Esophagus (tissue), 2 donors: ENCODE measurements around the gene CHMP4A. TPM values are rescaled to one million over a fixed set of nuclear protein-coding genes. Genes with fewer than 3 reads are reported as not detected.

Experiments used
- H3K27ac ChIP-seq, 2 donors: one replicate each; pipeline ENCODE4 v1.5.1; 2013; ENCODE audit warnings: low read depth in 2 of 2, mild to moderate bottlenecking in 2 of 2, inconsistent platforms in 1 of 2, low read length in 1 of 2, moderate library complexity in 1 of 2
- H3K27me3 ChIP-seq, 2 donors: one replicate each; pipeline ENCODE4 v1.6.1; 2013; ENCODE audit warnings: low read length in 2 of 2, control low read depth in 1 of 2, mild to moderate bottlenecking in 1 of 2; ENCODE audit not compliant: insufficient read depth in 2 of 2, control insufficient read depth in 1 of 2
- H3K36me3 ChIP-seq, 2 donors: one replicate each; pipeline ENCODE4 v1.6.1; 2013; ENCODE audit warnings: low read length in 1 of 2; ENCODE audit not compliant: control insufficient read depth in 2 of 2, insufficient read depth in 2 of 2
- H3K4me1 ChIP-seq, 2 donors: one replicate each; pipeline ENCODE4 v1.6.1; 2013; ENCODE audit warnings: low read length in 1 of 2; ENCODE audit not compliant: control insufficient read depth in 2 of 2, insufficient read depth in 2 of 2
- H3K4me3 ChIP-seq, 2 donors: one replicate each; pipeline ENCODE4 v1.5.1; 2013; ENCODE audit warnings: low read length in 2 of 2, mild to moderate bottlenecking in 2 of 2, low read depth in 1 of 2, moderate library complexity in 1 of 2
- H3K9me3 ChIP-seq, 2 donors: one replicate each; pipeline ENCODE4 v1.6.1; 2013; ENCODE audit warnings: mild to moderate bottlenecking in 2 of 2, low read depth in 1 of 2, low read length in 1 of 2, moderate library complexity in 1 of 2; ENCODE audit not compliant: control insufficient read depth in 2 of 2, insufficient read depth in 1 of 2
- WGBS, 2 donors: extraction: QIAGEN DNeasy Blood & Tissue Kit; methylation state at CpG; one replicate each; pipeline ENCODE4 v1.1.7; 2013; 5-methylcytosine and 5-hydroxymethylcytosine counted together
- polyA plus RNA-seq, 2 donors: library from polyadenylated mRNA; stranded (reverse); fragments of 200-250 nt; gene quantifications; one replicate each; pipeline ENCODE4 v1.2.3, GENCODE V29; 2013
- donor health status: healthy with polysubstance abuse.
- donor health status: Bipolar disorder and iron deficiency.

CHMP4A gene
- polyA plus RNA-seq = 10 to 100 TPM; 37.0 to 65.7 TPM

- no peaks in the 10 kb centered on the region for H3K4me1 ChIP-seq
- 0 to 1% methylated on average over 44 to 53 of the region's 53 CpGs for WGBS, 2 donors
Measured at GRCh38 chr14:24212924-24213865, at the start of gene CHMP4A. Gene CHMP4A (minus strand): TSS chr14:24213488. CDS start chr14:24213439, 49 bp downstream.

GRCh38 chr14:24261969-24262327 is 48.7 kb upstream of the CHMP4A start:
- Histone ChIP-seq H3K27ac (peak overlapping the region; percentile 94 to 95), H3K27me3 (no peaks in the 10 kb centered on the region), H3K4me3 (peak overlapping the region; percentile 53 to 62), H3K36me3 (peaks cover 8 to 43% of the 10 kb centered on the region in 2 donors), H3K4me1 (peaks cover 2 to 34% of the 10 kb centered on the region in 2 donors), H3K9me3 (no peaks in the 10 kb centered on the region)
- WGBS, 2 donors = 87 to 93% methylated on average over 19 of the region's 19 CpGs

More at GRCh38 chr14:24212924-24213865, at the start of gene CHMP4A:
- Histone ChIP-seq H3K36me3 (peaks cover 19 to 20% of the 10 kb centered on the region in 2 donors), H3K27me3 (no peaks in the 10 kb centered on the region), H3K4me3 (peak within 1 kb of the TSS; percentile 75 to 82), H3K9me3 (no peaks in the 10 kb centered on the region), H3K27ac (peak within 1 kb of the TSS; percentile 99 to 100)

GRCh38 chr14:24261256-24261968 is 48.1 kb upstream of the CHMP4A start:
- 86 to 90% methylated on average over 20 of the region's 20 CpGs for WGBS, 2 donors
- H3K36me3 ChIP-seq = peaks cover 4 to 41% of the 10 kb centered on the region in 2 donors
- peak overlapping the region; percentile 94 to 95 for H3K27ac ChIP-seq
- peak overlapping the region; percentile 53 to 62 for H3K4me3 ChIP-seq
- peaks cover 2 to 34% of the 10 kb centered on the region in 2 donors for H3K4me1 ChIP-seq
- no peaks in the 10 kb centered on the region for H3K9me3 ChIP-seq
- no peaks in the 10 kb centered on the region for H3K27me3 ChIP-seq

- peak overlapping the region; percentile 53 to 62 for H3K4me3 ChIP-seq
- peaks cover 2 to 30% of the 10 kb centered on the region in 2 donors for H3K4me1 ChIP-seq
- no peaks in the 10 kb centered on the region for H3K9me3 ChIP-seq
- H3K27ac ChIP-seq = peak overlapping the region; percentile 94 to 95
- H3K27me3 ChIP-seq = no peaks in the 10 kb centered on the region
- peaks cover 0 to 42% of the 10 kb centered on the region in 2 donors for H3K36me3 ChIP-seq
- 57 to 73% methylated on average over 4 of the region's 4 CpGs for whole genome bisulfite sequencing, 2 donors
Measured at GRCh38 chr14:24260780-24261157, 47.5 kb upstream of the CHMP4A start.

GRCh38 chr14:24260026-24260779 is 46.9 kb upstream of the CHMP4A start:
- no peaks in the 10 kb centered on the region for H3K9me3 ChIP-seq
- H3K36me3 ChIP-seq = peaks cover 0 to 43% of the 10 kb centered on the region in 2 donors
- peak overlapping the region; percentile 53 to 62 for H3K4me3 ChIP-seq
- no peaks in the 10 kb centered on the region for H3K27me3 ChIP-seq
- peak overlapping the region; percentile 94 to 95 for H3K27ac ChIP-seq
- H3K4me1 ChIP-seq = peaks cover 2 to 26% of the 10 kb centered on the region in 2 donors
- WGBS, 2 donors = 77 to 82% methylated on average over 16 of the region's 16 CpGs

GRCh38 chr14:24259282-24260025 is 46.2 kb upstream of the CHMP4A start:
- H3K9me3 ChIP-seq = no peaks in the 10 kb centered on the region
- H3K27me3 ChIP-seq = no peaks in the 10 kb centered on the region
- H3K36me3 ChIP-seq = peaks cover 3 to 51% of the 10 kb centered on the region in 2 donors
- peak overlapping the region; percentile 94 to 95 for H3K27ac ChIP-seq
- peaks cover 2 to 24% of the 10 kb centered on the region in 2 donors for H3K4me1 ChIP-seq
- 65 to 70% methylated on average over 15 to 16 of the region's 16 CpGs for WGBS, 2 donors
- peak overlapping the region; percentile 53 to 62 for H3K4me3 ChIP-seq

- Histone ChIP-seq H3K27me3 (no peaks in the 10 kb centered on the region), H3K4me3 (peak overlapping the region; percentile 53 to 62), H3K36me3 (peaks cover 3 to 56% of the 10 kb centered on the region in 2 donors), H3K4me1 (peaks cover 2 to 24% of the 10 kb centered on the region in 2 donors), H3K9me3 (no peaks in the 10 kb centered on the region), H3K27ac (peak overlapping the region; percentile 72 to 94)
- WGBS, 2 donors = 78 to 79% methylated on average over 18 of the region's 18 CpGs
Measured at GRCh38 chr14:24258548-24259265, 45.4 kb upstream of the CHMP4A start.

GRCh38 chr14:24258119-24258518 is 44.8 kb upstream of the CHMP4A start:
- Histone ChIP-seq H3K36me3 (peaks cover 3 to 57% of the 10 kb centered on the region in 2 donors), H3K4me1 (peaks cover 2 to 20% of the 10 kb centered on the region in 2 donors), H3K27me3 (no peaks in the 10 kb centered on the region), H3K27ac (peak overlapping the region in 1 of 2 donors; percentile 94), H3K4me3 (peak overlapping the region; percentile 53 to 62), H3K9me3 (no peaks in the 10 kb centered on the region)
- WGBS, 2 donors = 87% methylated on average over 9 of the region's 9 CpGs
